Endodermal cell (in vitro differentiated cells): ENCODE data around the gene FUNDC1. TPM values are rescaled to one million over a fixed set of nuclear protein-coding genes. Genes with fewer than 3 reads are reported as not detected.

Experiments
- DNase-seq: peaks from one replicate; pipeline ENCODE4 v3.0.0-alpha.2; 2017
- H3K27ac ChIP-seq: 2 replicates; pipeline ENCODE4 v1.5.1; 2013; ENCODE audit warnings: mild to moderate bottlenecking, low read depth, low read length, moderate library complexity
- H3K27me3 ChIP-seq: 2 replicates; pipeline ENCODE4 v1.6.1; 2013; ENCODE audit warnings: mild to moderate bottlenecking, low read length, moderate library complexity; ENCODE audit not compliant: insufficient read depth, control insufficient read depth, poor library complexity, severe bottlenecking
- H3K36me3 ChIP-seq: 2 replicates; pipeline ENCODE4 v1.7.0; 2013; ENCODE audit warnings: mild to moderate bottlenecking, low read length, moderate library complexity; ENCODE audit not compliant: control insufficient read depth, insufficient read depth
- H3K4me1 ChIP-seq: one replicate; pipeline ENCODE4 v1.7.0; 2013; ENCODE audit warnings: low read length; ENCODE audit not compliant: control insufficient read depth, insufficient read depth
- H3K4me3 ChIP-seq: 2 replicates; pipeline ENCODE4 v1.5.1; 2013; ENCODE audit warnings: mild to moderate bottlenecking, low read length, moderate library complexity
- H3K9ac ChIP-seq: 2 replicates; pipeline ENCODE4 v1.6.1; 2013; ENCODE audit warnings: mild to moderate bottlenecking, low read length, moderate library complexity; ENCODE audit not compliant: poor library complexity, severe bottlenecking; ENCODE audit errors: extremely low read depth
- H3K9me3 ChIP-seq: 2 replicates; pipeline ENCODE4 v1.6.1; 2013; ENCODE audit warnings: mild to moderate bottlenecking, low read length, moderate library complexity; ENCODE audit not compliant: control insufficient read depth
- H3K27ac Mint-ChIP-seq: 2 replicates; pipeline ENCODE4 v1.8.0; 2020; ENCODE audit warnings: mixed read lengths
- H3K27me3 Mint-ChIP-seq: 2 replicates; pipeline ENCODE4 v1.8.0; 2021; ENCODE audit warnings: mild to moderate bottlenecking, mixed read lengths; ENCODE audit not compliant: insufficient read depth
- H3K36me3 Mint-ChIP-seq: 2 replicates; pipeline ENCODE4 v1.8.0; 2020; ENCODE audit warnings: low read depth, mixed read lengths
- H3K4me1 Mint-ChIP-seq: 2 replicates; pipeline ENCODE4 v1.8.0; 2020; ENCODE audit warnings: mixed read lengths
- H3K4me3 Mint-ChIP-seq: 2 replicates; pipeline ENCODE4 v1.8.0; 2020; ENCODE audit warnings: mild to moderate bottlenecking, moderate library complexity, mixed read lengths
- H3K9me3 Mint-ChIP-seq: 2 replicates; pipeline ENCODE4 v1.8.0; 2020; ENCODE audit warnings: mild to moderate bottlenecking, mixed read lengths
- WGBS, 2 experiments: methylation state at CpG; one replicate each; pipeline versions ENCODE4 v1.1.5 to v1.1.7; 2013; ENCODE audit warnings: missing lambda C conversion rate in 2 of 2, mixed read lengths in 1 of 2; ENCODE audit not compliant: insufficient coverage in 1 of 2, insufficient read length in 1 of 2; 5-methylcytosine and 5-hydroxymethylcytosine counted together
- total RNA-seq, 2 donors: library from RNA; stranded (reverse); fragmentation: NEBNext Ultra II Directional in 1 of 2; extraction: Animal tissue kit (Norgen Biotek cat#: 25700) in 1 of 2; gene quantifications; 2 replicates in 1 of 2; 3 replicates in 1 of 2; pipeline ENCODE4 v1.2.1, GENCODE V29; 2021
- TF ChIP-seq, protein P1 (sequence below): fragments of 200-600 bp; sonication (generic); conservative IDR thresholded peaks from 2 replicates; pipeline ENCODE4 v1.5.0; 2021; ENCODE audit warnings: antibody characterized with exemption, mild to moderate bottlenecking

The FUNDC1 gene
- total RNA-seq, 2 donors from 2014 or later = 19.3 to 21.6 TPM

DNA sequence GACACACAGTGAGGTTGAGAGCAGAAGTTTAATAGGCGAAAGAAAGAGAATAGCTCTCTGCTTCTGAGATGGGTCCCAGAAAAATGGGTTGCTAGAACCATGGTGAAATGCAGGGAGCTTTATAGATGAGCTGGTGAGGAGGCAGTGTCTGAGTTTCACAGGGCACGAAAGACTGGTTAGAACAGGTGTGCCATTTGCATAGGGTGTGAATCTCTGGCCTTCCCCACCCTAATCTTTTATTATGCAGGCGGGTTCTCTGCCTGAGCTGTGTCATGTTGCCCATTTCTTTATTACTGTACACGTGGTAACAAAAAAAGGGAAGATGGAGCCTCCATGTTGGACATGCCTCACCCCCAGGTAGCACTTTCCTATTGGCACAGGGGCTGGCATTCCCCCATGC is 39.1 kb downstream of the FUNDC1 start:
- WGBS, 2 experiments = 67 to 73% methylated on average over 3 of the region's 4 CpGs
- Mint-ChIP-seq H3K9me3 (peaks cover 47% of the 10 kb centered on the region), H3K4me3 (no peak overlapping the region), H3K27me3 (no peaks in the 10 kb centered on the region), H3K36me3 (no peaks in the 10 kb centered on the region), H3K4me1 (peaks cover 9% of the 10 kb centered on the region), H3K27ac (no peak overlapping the region)
- Histone ChIP-seq H3K27me3 (no peaks in the 10 kb centered on the region), H3K9ac (no peak overlapping the region), H3K4me1 (no peaks in the 10 kb centered on the region), H3K4me3 (no peak overlapping the region), H3K9me3 (no peaks in the 10 kb centered on the region), H3K27ac (no peak overlapping the region), H3K36me3 (no peaks in the 10 kb centered on the region)
- DNase-seq = no peak
- TF ChIP-seq, protein P1, sequence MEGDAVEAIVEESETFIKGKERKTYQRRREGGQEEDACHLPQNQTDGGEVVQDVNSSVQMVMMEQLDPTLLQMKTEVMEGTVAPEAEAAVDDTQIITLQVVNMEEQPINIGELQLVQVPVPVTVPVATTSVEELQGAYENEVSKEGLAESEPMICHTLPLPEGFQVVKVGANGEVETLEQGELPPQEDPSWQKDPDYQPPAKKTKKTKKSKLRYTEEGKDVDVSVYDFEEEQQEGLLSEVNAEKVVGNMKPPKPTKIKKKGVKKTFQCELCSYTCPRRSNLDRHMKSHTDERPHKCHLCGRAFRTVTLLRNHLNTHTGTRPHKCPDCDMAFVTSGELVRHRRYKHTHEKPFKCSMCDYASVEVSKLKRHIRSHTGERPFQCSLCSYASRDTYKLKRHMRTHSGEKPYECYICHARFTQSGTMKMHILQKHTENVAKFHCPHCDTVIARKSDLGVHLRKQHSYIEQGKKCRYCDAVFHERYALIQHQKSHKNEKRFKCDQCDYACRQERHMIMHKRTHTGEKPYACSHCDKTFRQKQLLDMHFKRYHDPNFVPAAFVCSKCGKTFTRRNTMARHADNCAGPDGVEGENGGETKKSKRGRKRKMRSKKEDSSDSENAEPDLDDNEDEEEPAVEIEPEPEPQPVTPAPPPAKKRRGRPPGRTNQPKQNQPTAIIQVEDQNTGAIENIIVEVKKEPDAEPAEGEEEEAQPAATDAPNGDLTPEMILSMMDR = no peak

DNA sequence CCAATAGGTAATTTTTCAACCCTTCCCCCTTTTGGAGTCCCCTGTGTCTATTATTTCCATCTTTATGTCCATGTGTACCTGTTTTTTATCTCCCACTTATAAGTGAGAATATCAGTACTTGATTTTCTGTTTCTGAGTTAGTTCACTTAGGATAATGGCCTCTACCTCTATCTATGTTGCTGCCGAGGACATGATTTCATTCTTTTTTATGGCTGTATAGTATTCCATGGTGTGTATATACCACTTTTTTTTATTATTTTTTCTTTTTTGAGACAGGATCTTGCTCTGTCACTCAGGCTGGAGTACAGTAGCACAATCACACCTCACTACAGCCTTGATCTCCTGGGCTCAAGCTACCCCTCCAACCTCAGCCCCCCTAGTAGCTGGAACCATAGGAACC is 47.6 kb downstream of the FUNDC1 start:
- Mint-ChIP-seq H3K36me3 (no peaks in the 10 kb centered on the region), H3K9me3 (peaks cover 59% of the 10 kb centered on the region), H3K4me3 (no peak overlapping the region), H3K4me1 (peaks cover 5% of the 10 kb centered on the region), H3K27me3 (no peaks in the 10 kb centered on the region), H3K27ac (no peak overlapping the region)
- H3K4me3 ChIP-seq = no peak overlapping the region
- no peak overlapping the region for H3K9ac ChIP-seq
- TF ChIP-seq, protein P1 = no peak
- H3K27ac ChIP-seq = no peak overlapping the region
- H3K36me3 ChIP-seq = no peaks in the 10 kb centered on the region
- no peak for DNase-seq
- no peaks in the 10 kb centered on the region for H3K27me3 ChIP-seq
- H3K9me3 ChIP-seq = no peaks in the 10 kb centered on the region
- H3K4me1 ChIP-seq = no peaks in the 10 kb centered on the region
- WGBS, 2 experiments = no CpG with 5 or more reads among the region's 1 CpG

DNA sequence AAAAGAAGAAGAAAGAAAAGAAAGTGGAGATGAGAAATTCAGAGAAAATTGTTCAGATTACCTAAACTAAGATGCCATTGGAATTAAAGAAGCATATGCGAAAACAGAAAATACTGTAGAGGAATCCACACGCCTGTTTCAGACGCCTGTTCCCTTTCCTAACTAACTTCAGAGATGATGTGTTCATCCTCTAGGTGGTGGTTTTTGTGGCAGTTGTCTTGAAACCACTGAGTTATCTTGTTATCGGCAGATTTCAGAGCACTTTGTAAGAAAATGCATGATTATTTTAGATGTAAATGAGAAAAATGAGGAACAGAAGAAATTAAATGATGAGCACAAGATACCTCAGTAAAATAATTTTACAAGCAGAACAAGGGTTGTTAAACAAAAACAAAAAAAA is 48.3 kb downstream of the FUNDC1 start:
- no peaks in the 10 kb centered on the region for H3K36me3 Mint-ChIP-seq
- no peak overlapping the region for H3K27ac Mint-ChIP-seq
- no peak overlapping the region for H3K4me3 Mint-ChIP-seq
- H3K27ac ChIP-seq = no peak overlapping the region
- no peak overlapping the region for H3K4me3 ChIP-seq
- DNase-seq = no peak
- no peaks in the 10 kb centered on the region for H3K27me3 Mint-ChIP-seq
- H3K27me3 ChIP-seq = no peaks in the 10 kb centered on the region
- H3K9me3 ChIP-seq = no peaks in the 10 kb centered on the region
- 80 to 96% methylated on average over 2 to 4 of the region's 4 CpGs for WGBS, 2 experiments
- no peaks in the 10 kb centered on the region for H3K4me1 ChIP-seq
- no peak overlapping the region for H3K9ac ChIP-seq
- H3K4me1 Mint-ChIP-seq = peaks cover 5% of the 10 kb centered on the region
- H3K36me3 ChIP-seq = no peaks in the 10 kb centered on the region
- TF ChIP-seq, protein P1 = no peak
- peaks cover 58% of the 10 kb centered on the region for H3K9me3 Mint-ChIP-seq
